Neutrophil (primary cell): ENCODE measurements around the gene NEDD4L.

Experiments
- H3K27ac ChIP-seq: fragments of 200-600 bp; sonication (generic); 2 replicates; pipeline ENCODE4 v1.5.1; 2016; ENCODE audit warnings: mild to moderate bottlenecking, moderate library complexity
- H3K27me3 ChIP-seq: fragments of 200-600 bp; sonication (generic); 2 replicates; pipeline ENCODE4 v1.6.0; 2016; ENCODE audit warnings: mild to moderate bottlenecking
- H3K36me3 ChIP-seq: fragments of 200-600 bp; sonication (generic); 2 replicates; pipeline ENCODE4 v1.5.1; 2017
- H3K4me1 ChIP-seq, 2 experiments: fragments of 200-600 bp in 1 of 2; sonication (generic) in 1 of 2; 1 replicate in 1 of 2; 2 replicates in 1 of 2; pipeline versions ENCODE4 v1.5.1 to v1.6.1; 2013 to 2016; ENCODE audit warnings: low read depth in 1 of 2, low read length in 1 of 2, mild to moderate bottlenecking in 1 of 2, moderate library complexity in 1 of 2; ENCODE audit not compliant: control insufficient read depth in 1 of 2, insufficient read depth in 1 of 2
- H3K4me3 ChIP-seq, 2 experiments: fragments of 200-600 bp in 1 of 2; sonication (generic) in 1 of 2; 1 replicate in 1 of 2; 2 replicates in 1 of 2; pipeline ENCODE4 v1.5.1; 2013 to 2016; ENCODE audit warnings: low read depth in 1 of 2, low read length in 1 of 2, mild to moderate bottlenecking in 1 of 2, moderate library complexity in 1 of 2
- H3K9me3 ChIP-seq: fragments of 200-600 bp; sonication (generic); 2 replicates; pipeline ENCODE4 v1.5.1; 2016
- CTCF ChIP-seq: fragments of 200-600 bp; sonication (generic); IDR thresholded peaks from 2 replicates; pipeline ENCODE4 v1.5.1; 2016; ENCODE audit warnings: antibody characterized with exemption

Gene NEDD4L

DNA sequence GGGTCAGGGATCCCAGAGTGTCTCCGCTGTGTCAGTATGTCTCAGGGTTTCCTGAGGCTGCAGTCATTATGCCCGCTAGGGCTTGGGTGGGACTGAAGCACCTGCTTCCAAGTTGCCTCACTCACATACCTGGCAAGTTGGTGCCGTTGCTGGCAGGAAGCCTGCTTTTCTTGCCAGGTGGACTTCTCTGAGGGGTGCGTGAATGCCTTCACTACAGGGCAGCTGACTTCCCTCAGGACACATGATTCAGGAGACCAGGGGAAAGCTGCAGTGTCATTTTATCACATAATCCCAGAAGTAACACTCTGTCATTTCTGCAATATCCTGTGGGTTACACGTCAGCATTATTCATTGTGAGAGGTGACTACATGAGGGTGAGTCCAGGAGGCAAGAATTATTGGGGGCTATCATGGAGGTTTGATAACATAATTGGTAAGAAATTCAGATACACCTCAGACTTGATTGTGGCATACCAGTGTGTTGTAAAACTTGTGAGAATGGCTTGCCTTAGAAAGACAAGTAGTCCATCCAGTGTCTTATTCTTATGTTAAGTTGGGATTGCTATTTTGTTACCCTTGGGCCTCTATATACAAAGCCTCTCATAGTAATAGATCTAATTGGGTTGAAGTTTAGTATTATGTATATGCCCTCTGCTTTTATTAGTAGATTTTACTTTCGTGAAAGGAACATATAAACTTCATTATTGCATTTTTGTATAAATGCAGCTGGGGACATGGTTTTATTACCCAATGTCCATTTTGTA, 44.1 kb downstream of the NEDD4L start:
- H3K4me1 ChIP-seq = peaks cover 5 to 6% of the 10 kb centered on the region in 2 experiments
- no peaks in the 10 kb centered on the region for H3K9me3 ChIP-seq
- H3K27me3 ChIP-seq = no peaks in the 10 kb centered on the region
- H3K4me3 ChIP-seq = no peak overlapping the region
- no peak overlapping the region for H3K27ac ChIP-seq
- no peak for TF ChIP-seq CTCF
- no peaks in the 10 kb centered on the region for H3K36me3 ChIP-seq

DNA sequence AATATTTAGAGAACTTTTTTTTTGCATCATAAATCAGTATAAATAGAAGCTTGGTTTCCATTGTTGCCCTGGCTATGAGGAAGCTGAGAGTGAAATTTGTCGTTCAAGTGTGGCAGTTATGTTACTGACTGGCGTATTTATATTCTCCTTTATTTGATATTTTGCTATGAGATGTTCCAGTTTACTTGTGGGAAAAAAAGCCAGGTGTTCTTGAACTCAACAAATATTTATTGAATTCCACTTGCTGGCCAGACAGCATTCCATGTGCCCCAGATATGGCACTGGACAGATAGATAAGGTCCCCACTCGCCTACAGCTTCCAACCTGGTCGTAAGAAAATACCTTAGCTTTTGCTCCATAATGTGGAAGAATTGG, 44.7 kb downstream of the NEDD4L start:
- H3K4me3 ChIP-seq = no peak overlapping the region
- H3K9me3 ChIP-seq = no peaks in the 10 kb centered on the region
- no peak for TF ChIP-seq CTCF
- no peak overlapping the region for H3K27ac ChIP-seq
- peaks cover 5 to 6% of the 10 kb centered on the region in 2 experiments for H3K4me1 ChIP-seq
- H3K36me3 ChIP-seq = no peaks in the 10 kb centered on the region
- H3K27me3 ChIP-seq = no peaks in the 10 kb centered on the region

GRCh38 chr18:58091099-58091611, 47.1 kb downstream of the NEDD4L start:
- no peaks in the 10 kb centered on the region for H3K9me3 ChIP-seq
- H3K4me1 ChIP-seq = peaks cover 5 to 6% of the 10 kb centered on the region in 2 experiments
- H3K4me3 ChIP-seq = no peak overlapping the region
- H3K27me3 ChIP-seq = no peaks in the 10 kb centered on the region
- H3K27ac ChIP-seq = no peak overlapping the region
- TF ChIP-seq CTCF = no peak
- no peaks in the 10 kb centered on the region for H3K36me3 ChIP-seq

DNA sequence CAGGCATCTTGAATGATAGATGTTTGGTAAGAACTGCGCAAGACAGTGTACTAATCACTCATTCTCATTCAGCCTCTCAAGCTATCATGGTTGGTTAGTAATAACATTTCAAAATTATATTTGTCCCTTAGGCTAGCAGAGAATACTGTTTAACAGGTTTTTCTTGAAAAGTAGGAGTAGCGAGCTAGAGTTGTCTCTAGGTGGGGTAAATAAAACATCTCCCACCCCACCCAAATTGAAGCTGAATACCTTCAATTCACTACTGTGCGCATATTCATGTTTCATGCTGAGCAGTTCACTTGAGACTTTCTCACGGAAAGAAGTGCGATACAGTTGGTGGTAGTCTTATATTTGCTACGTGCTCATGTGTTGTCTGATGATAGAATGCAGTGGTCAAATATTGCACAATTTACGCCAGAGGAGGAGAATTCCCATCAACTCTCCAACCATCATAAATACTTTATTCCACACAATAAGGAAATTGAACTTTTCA, 49.3 kb downstream of the NEDD4L start:
- TF ChIP-seq CTCF = no peak
- Histone ChIP-seq H3K27ac (no peak overlapping the region), H3K36me3 (no peaks in the 10 kb centered on the region), H3K4me3 (no peak overlapping the region), H3K27me3 (peaks cover 10% of the 10 kb centered on the region), H3K9me3 (no peaks in the 10 kb centered on the region), H3K4me1 (no peaks in the 10 kb centered on the region)

GRCh38 chr18:58095222-58095621, 51.2 kb downstream of the NEDD4L start:
- Histone ChIP-seq H3K27me3 (peaks cover 10% of the 10 kb centered on the region), H3K9me3 (no peaks in the 10 kb centered on the region), H3K4me3 (no peak overlapping the region), H3K36me3 (no peaks in the 10 kb centered on the region), H3K4me1 (no peaks in the 10 kb centered on the region), H3K27ac (no peak overlapping the region)
- TF ChIP-seq CTCF = no peak
